ENCODE results near the gene SULT4A1. TPM values are rescaled to one million over a fixed set of nuclear protein-coding genes. Genes with fewer than 3 reads are reported as not detected.

Gene SULT4A1
- total RNA-seq, 1 experiment from 2014 or later, result 8.4 TPM

- no peaks in the 10 kb centered on the region for H4K20me1 ChIP-seq (ENCODE audit: insufficient read depth)
- no peak overlapping the region for H3K4me2 ChIP-seq (ENCODE audit: low read length)
- no peaks in the 10 kb centered on the region for H3K9me3 ChIP-seq (ENCODE audit: control insufficient read depth in 1 of 2, insufficient read depth in 1 of 2, low read depth in 1 of 2, low read length in 2 of 2)
- H3K9me2 ChIP-seq (ENCODE audit: insufficient read depth), result no peaks in the 10 kb centered on the region
- DNase-seq (ENCODE audit: low read depth, low spot score) (peak; percentile 4), ATAC-seq (peak; percentile 72)
- peaks cover 5% of the 10 kb centered on the region; the same call in 1 of the 2 replicates for H3K27me3 ChIP-seq (ENCODE audit: insufficient read depth, low read length)
- intact Hi-C loops (cut with micrococcal nuclease), result no loop called here
- RAD21 ChIA-PET (ENCODE audit: low non-redundant PET in 1 of 2, low total read pairs in 2 of 2, uncharacterized antibody in 2 of 2, unreplicated experiment in 2 of 2), result no interaction called here
- CTCF ChIA-PET, result interaction anchor here (0.6 kb wide), 2 partner anchors 35 to 37 kb away, joined by 3 to 5 read pairs; no protein-coding TSS in a partner anchor
- BruUV-seq (replicated peaks), result no TSS peak
- no peak overlapping the region for H3K27ac ChIP-seq (ENCODE audit: low read depth, low read length)
- no peak overlapping the region for H3K9ac ChIP-seq (ENCODE audit: low read length)
- TF ChIP-seq JUND (IDR thresholded peaks at IDR 0.05), result no peak
- peak; percentile 20; the same call in 1 of the 2 replicates for TF ChIP-seq RAD21 (IDR thresholded peaks at IDR 0.05; ENCODE audit: low read depth)
- TF ChIP-seq, protein P1, sequence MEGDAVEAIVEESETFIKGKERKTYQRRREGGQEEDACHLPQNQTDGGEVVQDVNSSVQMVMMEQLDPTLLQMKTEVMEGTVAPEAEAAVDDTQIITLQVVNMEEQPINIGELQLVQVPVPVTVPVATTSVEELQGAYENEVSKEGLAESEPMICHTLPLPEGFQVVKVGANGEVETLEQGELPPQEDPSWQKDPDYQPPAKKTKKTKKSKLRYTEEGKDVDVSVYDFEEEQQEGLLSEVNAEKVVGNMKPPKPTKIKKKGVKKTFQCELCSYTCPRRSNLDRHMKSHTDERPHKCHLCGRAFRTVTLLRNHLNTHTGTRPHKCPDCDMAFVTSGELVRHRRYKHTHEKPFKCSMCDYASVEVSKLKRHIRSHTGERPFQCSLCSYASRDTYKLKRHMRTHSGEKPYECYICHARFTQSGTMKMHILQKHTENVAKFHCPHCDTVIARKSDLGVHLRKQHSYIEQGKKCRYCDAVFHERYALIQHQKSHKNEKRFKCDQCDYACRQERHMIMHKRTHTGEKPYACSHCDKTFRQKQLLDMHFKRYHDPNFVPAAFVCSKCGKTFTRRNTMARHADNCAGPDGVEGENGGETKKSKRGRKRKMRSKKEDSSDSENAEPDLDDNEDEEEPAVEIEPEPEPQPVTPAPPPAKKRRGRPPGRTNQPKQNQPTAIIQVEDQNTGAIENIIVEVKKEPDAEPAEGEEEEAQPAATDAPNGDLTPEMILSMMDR (IDR thresholded peaks at IDR 0.05 in 2 of 3, conservative IDR thresholded peaks at IDR 0.05 in 1 of 3; ENCODE audit: borderline replicate concordance in 1 of 3, insufficient read depth in 1 of 3, low read depth in 2 of 3, low read length in 2 of 3), result peak in 2 of 3 experiments; percentile 38 to 47; a peak in 3 of 6 replicates
- H3K4me3 ChIP-seq (replicated peaks in 1 of 2; ENCODE audit: low read depth in 1 of 2, low read length in 2 of 2), result no peak overlapping the region
- H2AFZ ChIP-seq (ENCODE audit: low read depth, low read length, poor library complexity, severe bottlenecking), result no peak overlapping the region
- H3K4me1 ChIP-seq (ENCODE audit: control insufficient read depth in 1 of 2, insufficient read depth in 2 of 2, low read length in 2 of 2), result no peaks in the 10 kb centered on the region
- no peaks in the 10 kb centered on the region for H3K36me3 ChIP-seq (ENCODE audit: control insufficient read depth in 1 of 2, insufficient read depth in 2 of 2, low read length in 2 of 2)
- POLR2A ChIA-PET, result no interaction called here
- peaks cover 48% of the 10 kb centered on the region; the same call in 1 of the 2 replicates for H3K79me2 ChIP-seq (ENCODE audit: insufficient read depth, low read length)
Measured at GRCh38 chr22:43848366-43849171, 13.7 kb downstream of the SULT4A1 start.

Data from HCT116 (cell line).